SK-N-SH (cell line): Measurements from ENCODE around the gene ZNF182. TPM values are rescaled to one million over a fixed set of nuclear protein-coding genes. Genes with fewer than 3 reads are reported as not detected.
"Not testable (repeated sequence)": the region's sequence is repeated elsewhere in the genome, so short reads cannot be mapped to it uniquely, and the experiment has no call there.

Source experiments
- CTCF ChIA-PET: fragments of 300-600, 350-600 bp; formaldehyde crosslinking; extraction: SDS; loops from one replicate; lab custom pipeline; 2021; lab: Yijun Ruan, JAX
- POLR2A ChIA-PET: fragments of 350-600 bp; sonication (Branson Sonifier 250); formaldehyde crosslinking; extraction: SDS; loops from one replicate; lab custom pipeline; 2020; ENCODE audit warnings: antibody characterized with exemption, inconsistent platforms; lab: Yijun Ruan, JAX
- DNase-seq: peaks from one replicate; pipeline ENCODE4 v3.0.0; 2012
- H2AFZ ChIP-seq: fragments of 200-600 bp; sonication (generic); 2 replicates; pipeline ENCODE4 v1.8.1; 2016; ENCODE audit warnings: antibody characterized with exemption, mild to moderate bottlenecking, low read depth
- H3F3A ChIP-seq: fragments of 200-600 bp; sonication (generic); replicated peaks from 2 replicates; pipeline ENCODE3; 2016; ENCODE audit warnings: antibody characterized with exemption, mild to moderate bottlenecking; ENCODE audit not compliant: insufficient read depth
- H3K27ac ChIP-seq, 2 experiments: fragments of 200-500 bp in 1 of 2; fragments of 200-600 bp in 1 of 2; sonication (Bioruptor generic) in 1 of 2; sonication (generic), shearing (Covaris generic) in 1 of 2; 2 replicates each; pipeline versions ENCODE4 v1.5.1 to v1.6.1; 2014 to 2016; ENCODE audit warnings: low read depth in 2 of 2, inconsistent platforms in 1 of 2, low read length in 1 of 2, mild to moderate bottlenecking in 1 of 2, mixed read lengths in 1 of 2
- H3K27me3 ChIP-seq: fragments of 200-600 bp; sonication (generic), shearing (Covaris generic); 2 replicates; pipeline ENCODE4 v1.6.1; 2016; ENCODE audit warnings: mixed run types; ENCODE audit not compliant: insufficient read depth
- H3K36me3 ChIP-seq, 2 experiments: fragments of 200-500 bp in 1 of 2; fragments of 200-600 bp in 1 of 2; sonication (Bioruptor generic) in 1 of 2; sonication (generic) in 1 of 2; replicated peaks in 1 of 2; 2 replicates each; pipeline versions ENCODE3 to v1.5.1; 2014 to 2016; ENCODE audit warnings: low read length in 1 of 2, mild to moderate bottlenecking in 1 of 2; ENCODE audit not compliant: insufficient read depth in 2 of 2, control insufficient read depth in 1 of 2
- H3K4me1 ChIP-seq, 2 experiments: fragments of 200-500 bp in 1 of 2; fragments of 200-600 bp in 1 of 2; sonication (Bioruptor generic) in 1 of 2; sonication (generic), shearing (Covaris generic) in 1 of 2; 2 replicates each; pipeline versions ENCODE4 v1.5.1 to v1.6.1; 2014 to 2016; ENCODE audit warnings: low read depth in 1 of 2, low read length in 1 of 2, mixed run types in 1 of 2; ENCODE audit not compliant: insufficient read depth in 2 of 2, control insufficient read depth in 1 of 2
- H3K4me2 ChIP-seq: fragments of 200-600 bp; sonication (generic), shearing (Covaris generic); 2 replicates; pipeline ENCODE4 v1.6.1; 2017; ENCODE audit warnings: mixed run types
- H3K4me3 ChIP-seq, 2 experiments: fragments of 200-500 bp in 1 of 2; fragments of 200-600 bp in 1 of 2; sonication (Bioruptor generic) in 1 of 2; sonication (generic), shearing (Covaris generic) in 1 of 2; 2 replicates each; pipeline versions ENCODE4 v1.5.1 to v1.8.1; 2014 to 2016; ENCODE audit warnings: low read depth in 2 of 2, inconsistent platforms in 1 of 2, low read length in 1 of 2, mild to moderate bottlenecking in 1 of 2, mixed read lengths in 1 of 2, moderate library complexity in 1 of 2
- H3K79me2 ChIP-seq: fragments of 200-600 bp; sonication (generic); 2 replicates; pipeline ENCODE4 v1.8.1; 2017; ENCODE audit warnings: mild to moderate bottlenecking; ENCODE audit not compliant: insufficient read depth
- H3K9ac ChIP-seq: fragments of 200-600 bp; sonication (generic); 2 replicates; pipeline ENCODE4 v1.6.1; 2017; ENCODE audit warnings: mixed run types
- H3K9me2 ChIP-seq: fragments of 200-600 bp; sonication (generic); 2 replicates; pipeline ENCODE4 v1.6.1; 2017; ENCODE audit warnings: mixed run types
- H3K9me3 ChIP-seq: fragments of 200-600 bp; sonication (generic); 2 replicates; pipeline ENCODE4 v1.6.1; 2017; ENCODE audit warnings: mixed run types, mild to moderate bottlenecking, moderate library complexity
- H4K20me1 ChIP-seq: fragments of 200-600 bp; sonication (generic); 2 replicates; pipeline ENCODE4 v1.6.1; 2017; ENCODE audit warnings: mild to moderate bottlenecking, mixed run types; ENCODE audit not compliant: insufficient read depth
- ELF1 ChIP-seq: IDR thresholded peaks from 2 replicates; pipeline ENCODE4 v1.4.0; 2012
- FOXJ3 ChIP-seq: sonication (generic); formaldehyde crosslinking; IDR thresholded peaks from 2 replicates; pipeline ENCODE4 v1.5.1; 2020; ENCODE audit warnings: mild to moderate bottlenecking, missing genetic modification reagents
- FOXM1 ChIP-seq: IDR thresholded peaks from 2 replicates; pipeline ENCODE4 v1.4.0; 2012; ENCODE audit warnings: low read depth, mild to moderate bottlenecking
- GABPA ChIP-seq: IDR thresholded peaks from 2 replicates; pipeline ENCODE4 v1.4.0; 2012; ENCODE audit warnings: low read depth, mild to moderate bottlenecking
- POLR2AphosphoS5 ChIP-seq: IDR thresholded peaks from 2 replicates; pipeline ENCODE4 v1.6.1; 2012; ENCODE audit warnings: low read depth, low read length
- RCOR1 ChIP-seq: fragments of 150-350 bp; IDR thresholded peaks from 2 replicates; pipeline ENCODE4 v1.6.1; 2017; ENCODE audit warnings: antibody characterized with exemption, low read length
- TCF12 ChIP-seq: IDR thresholded peaks from 2 replicates; pipeline ENCODE4 v1.4.0; 2012
- USF1 ChIP-seq: IDR thresholded peaks from 2 replicates; pipeline ENCODE4 v1.4.0; 2012; ENCODE audit warnings: low read depth, borderline replicate concordance
- WGBS: methylation state at CpG from one replicate; pipeline ENCODE4 v1.1.6; 2017; ENCODE audit warnings: low lambda C conversion rate; 5-methylcytosine and 5-hydroxymethylcytosine counted together
- polyA plus RNA-seq, 3 experiments: library from polyadenylated mRNA; depleted of rRNA; stranded (reverse); fragments of >200 nt; gene quantifications; 2 replicates each; pipeline ENCODE4 v1.2.3, GENCODE V29; 2012

ZNF182 gene
- polyA plus RNA-seq, 1 of the 3 experiments (the other 2 are of a cell fraction) = 2.1 TPM

GRCh38 chrX:48030237-48030636, 26.4 kb upstream of the ZNF182 start:
- Histone ChIP-seq H4K20me1 (no peaks in the 10 kb centered on the region), H3F3A (no peaks in the 10 kb centered on the region), H3K9me2 (no peaks in the 10 kb centered on the region), H3K9ac (no peak overlapping the region), H3K27me3 (peaks cover 4% of the 10 kb centered on the region; the same call in 1 of the 2 replicates), H3K79me2 (no peaks in the 10 kb centered on the region), H2AFZ (no peak overlapping the region), H3K4me3 (no peak overlapping the region), H3K9me3 (no peaks in the 10 kb centered on the region), H3K4me1 (peaks cover 0 to 2% of the 10 kb centered on the region in 2 experiments; a peak in 1 of 4 replicates), H3K4me2 (no peak overlapping the region), H3K36me3 (no peaks in the 10 kb centered on the region), H3K27ac (no peak overlapping the region)
- 37% methylated on average over 6 of the region's 10 CpGs for WGBS
- DNase-seq = no peak
- TF ChIP-seq RCOR1 (no peak), ELF1 (no peak), GABPA (no peak), FOXM1 (no peak), USF1 (no peak), TCF12 (no peak), FOXJ3 (CRISPR knock-in tag) (no peak)
- ChIA-PET POLR2A (no interaction called here), CTCF (interaction anchor here (1.4 kb wide), 2 partner anchors 9 to 199 kb away, joined by 3 read pairs; no protein-coding TSS in a partner anchor)

DNA sequence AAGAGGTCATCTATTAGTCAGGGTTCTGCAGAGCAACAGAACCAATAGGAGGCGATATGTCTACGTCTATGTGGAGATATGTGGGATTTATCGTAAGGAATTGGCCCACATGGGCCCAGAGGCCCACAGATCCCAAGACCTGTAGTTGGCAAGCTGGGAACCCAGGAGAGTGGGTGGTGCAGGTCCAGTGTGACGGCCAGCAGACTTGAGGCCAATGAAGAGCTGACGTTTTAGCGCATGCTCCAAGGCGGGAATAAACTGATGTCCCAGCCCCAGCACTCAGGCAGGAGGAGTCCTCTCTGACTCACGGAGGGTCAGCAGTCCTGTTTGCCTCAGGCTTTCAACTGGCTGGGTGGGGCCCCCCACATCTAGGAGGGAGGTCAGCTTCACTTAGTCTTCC, 24.3 kb upstream of the ZNF182 start:
- no peaks in the 10 kb centered on the region for H3K9me3 ChIP-seq
- H3K79me2 ChIP-seq = no peaks in the 10 kb centered on the region
- H2AFZ ChIP-seq = no peak overlapping the region
- TF ChIP-seq POLR2AphosphoS5 = no peak
- H4K20me1 ChIP-seq = no peaks in the 10 kb centered on the region
- no peak for DNase-seq
- H3K4me2 ChIP-seq = no peak overlapping the region
- H3K4me1 ChIP-seq = peaks cover 0 to 2% of the 10 kb centered on the region in 2 experiments; a peak in 1 of 4 replicates
- H3F3A ChIP-seq = no peaks in the 10 kb centered on the region
- no peaks in the 10 kb centered on the region; the same call in 1 of the 2 replicates for H3K27me3 ChIP-seq
- ChIA-PET CTCF (interaction anchor here (1.1 to 4.0 kb wide), 8 partner anchors 14 to 834 kb away, joined by 3 to 28 read pairs (median 10); no protein-coding TSS in a partner anchor), POLR2A (no interaction called here)
- 40% methylated on average over 5 of the region's 8 CpGs for WGBS
- H3K36me3 ChIP-seq = no peaks in the 10 kb centered on the region
- no peak overlapping the region for H3K4me3 ChIP-seq
- no peaks in the 10 kb centered on the region for H3K9me2 ChIP-seq
- H3K27ac ChIP-seq = no peak overlapping the region
- H3K9ac ChIP-seq = no peak overlapping the region

DNA sequence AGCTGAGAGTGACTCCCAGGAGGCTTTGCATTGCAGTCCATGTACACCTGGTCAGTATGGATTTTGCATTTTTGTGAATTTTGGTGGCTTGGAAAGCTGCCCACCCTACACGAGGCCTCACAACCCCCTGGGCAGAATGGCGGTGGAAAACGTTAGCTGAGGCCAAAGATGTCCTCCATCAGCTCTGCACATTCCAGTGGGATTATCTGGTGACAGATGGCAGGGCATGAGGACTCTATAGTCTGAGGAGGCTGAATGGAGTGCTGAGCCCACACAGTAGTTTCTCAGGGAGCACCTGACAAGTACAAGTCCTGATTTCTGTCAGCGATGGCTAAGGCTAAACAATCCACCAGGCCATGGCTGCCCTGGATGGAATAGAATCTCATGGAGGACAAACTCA, 23.8 kb upstream of the ZNF182 start:
- not testable (repeated sequence) for H4K20me1 ChIP-seq, H3K36me3 ChIP-seq, H3K4me1 ChIP-seq, H2AFZ ChIP-seq, H3K9me3 ChIP-seq, H3K4me3 ChIP-seq, H3K79me2 ChIP-seq, DNase-seq, H3K9ac ChIP-seq, H3K27ac ChIP-seq, H3K27me3 ChIP-seq, H3K4me2 ChIP-seq, H3K9me2 ChIP-seq, H3F3A ChIP-seq
- WGBS = 28% methylated on average over 3 of the region's 4 CpGs
- ChIA-PET POLR2A (interaction anchor here (0.9 kb wide), 1 partner anchor 192 kb away, joined by 3 read pairs; no protein-coding TSS in a partner anchor), CTCF (interaction anchor here (0.6 to 4.0 kb wide), 38 partner anchors 8 to 833 kb away, joined by 3 to 28 read pairs (median 4); partner anchors contain the start of gene ZNF81)
